Measurements from ENCODE around the gene ARHGEF17. TPM values are rescaled to one million over a fixed set of nuclear protein-coding genes. Genes with fewer than 3 reads are reported as not detected.

Gene ARHGEF17
- total and polyA plus RNA-seq, 2 of the 8 experiments (the other 6 are each of a cell fraction or from before 2014, with no cell fraction given): 11.3 to 14.6 TPM

DNA sequence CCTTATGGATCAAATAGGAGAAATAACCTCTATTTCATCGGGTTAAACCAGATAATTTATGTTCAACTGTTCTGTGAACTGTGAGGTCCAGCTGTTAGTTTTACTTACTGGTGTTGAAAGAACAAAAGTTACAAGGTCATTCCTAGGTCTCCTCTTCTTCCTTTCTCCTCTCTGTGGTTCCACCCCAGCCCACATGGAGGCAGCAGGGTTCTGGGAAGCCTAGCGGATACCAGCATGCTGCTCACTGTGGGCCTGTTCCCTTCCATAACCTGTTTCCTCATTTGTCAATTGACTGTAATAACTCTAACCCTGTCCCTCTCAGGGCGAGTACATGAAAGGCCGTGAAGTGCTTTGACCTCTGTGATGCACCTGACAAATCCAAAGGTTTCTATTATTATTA is 96.0 kb downstream of the ARHGEF17 start:
- no peak overlapping the region for H2BK15ac ChIP-seq (ENCODE audit: low read length)
- H2AFZ ChIP-seq (ENCODE audit: low read length): no peak overlapping the region
- CTCF ChIA-PET (ENCODE audit: partially characterized antibody): interaction anchor here (0.6 to 59.1 kb wide), 16 partner anchors 8 to 528 kb away, joined by 3 to 1456 read pairs (median 5); partner anchors contain the start of gene PLEKHB1
- no peak overlapping the region for H3K18ac ChIP-seq (ENCODE audit: extremely low read depth, low read length)
- H4K91ac ChIP-seq (replicated peaks; ENCODE audit: insufficient read length, low read length): no peak overlapping the region
- no peak overlapping the region for H3K4me2 ChIP-seq (ENCODE audit: insufficient read depth in 1 of 2, low read depth in 2 of 2, low read length in 2 of 2)
- FAIRE-seq (no peak), DNase-seq (ENCODE audit: low read depth in 1 of 2, low spot score in 2 of 2) (peak in 1 of 2 experiments; percentile 68)
- H2BK5ac ChIP-seq (ENCODE audit: low read depth, low read length): no peak overlapping the region
- peaks cover 0 to 3% of the 10 kb centered on the region in 2 experiments for H4K20me1 ChIP-seq (replicated peaks in 1 of 2; ENCODE audit: control insufficient read depth in 1 of 2, insufficient read depth in 2 of 2, low read length in 2 of 2)
- H3K4ac ChIP-seq (replicated peaks; ENCODE audit: insufficient read length, low read depth, low read length): no peak overlapping the region
- H3K4me3 ChIP-seq (ENCODE audit: extremely low read depth in 1 of 4, insufficient read depth in 2 of 4, low read depth in 3 of 4, low read length in 4 of 4): no peak overlapping the region
- H3K9me3 ChIP-seq (ENCODE audit: insufficient read depth in 2 of 2, low read depth in 1 of 2, low read length in 1 of 2): no peaks in the 10 kb centered on the region
- no peak overlapping the region for H3K56ac ChIP-seq (replicated peaks; ENCODE audit: insufficient read length, low read depth, low read length)
- no peak overlapping the region for H2BK12ac ChIP-seq (ENCODE audit: low read depth, low read length)
- no peak overlapping the region for H2AK5ac ChIP-seq (ENCODE audit: low read depth, low read length)
- no peak overlapping the region for H2BK120ac ChIP-seq (replicated peaks; ENCODE audit: low read depth, low read length)
- H3K79me1 ChIP-seq (ENCODE audit: low read depth, low read length): no peaks in the 10 kb centered on the region
- no peak overlapping the region for H3K14ac ChIP-seq (ENCODE audit: insufficient read length)
- no peak overlapping the region for H2BK20ac ChIP-seq (ENCODE audit: low read length)
- H3K23me2 ChIP-seq (ENCODE audit: low read depth, low read length): no peaks in the 10 kb centered on the region
- H3K27me3 ChIP-seq (replicated peaks in 1 of 4; ENCODE audit: control insufficient read depth in 3 of 4, extremely low read depth in 1 of 4, insufficient read depth in 3 of 4, low read length in 3 of 4): no peaks in the 10 kb centered on the region
- H3K4me1 ChIP-seq (replicated peaks in 1 of 4; ENCODE audit: control insufficient read depth in 3 of 4, insufficient read depth in 4 of 4, low read length in 3 of 4): peaks cover 0 to 3% (median 1%) of the 10 kb centered on the region in 4 experiments; a peak in 5 of 7 replicates
- no peak overlapping the region for H3K23ac ChIP-seq (ENCODE audit: insufficient read length)
- WGBS, 2 experiments (ENCODE audit: extremely low coverage in 1 of 2, insufficient coverage in 1 of 2, insufficient read length in 1 of 2, insufficient replicate concordance in 2 of 2, low coverage in 1 of 2, low lambda C conversion rate in 2 of 2, missing lambda C conversion rate in 1 of 2): 87% methylated on average over 4 of the region's 4 CpGs; no CpG with 5 or more reads in 1 of the 2 experiments
- no peak overlapping the region for H4K8ac ChIP-seq (ENCODE audit: extremely low read depth, insufficient read depth, low read length)
- H3K9ac ChIP-seq (replicated peaks in 1 of 4; ENCODE audit: extremely low read depth in 1 of 4, low read depth in 3 of 4, low read length in 3 of 4): no peak overlapping the region
- no peak overlapping the region for H3K27ac ChIP-seq (ENCODE audit: low read depth, low read length)
- POLR2A ChIA-PET (ENCODE audit: partially characterized antibody): interaction anchor here (1.2 to 1.4 kb wide), 2 partner anchors 12 to 243 kb away, joined by 3 read pairs; no protein-coding TSS in a partner anchor
- H4K5ac ChIP-seq (ENCODE audit: insufficient read length, low read depth, low read length): no peak overlapping the region
- TF ChIP-seq, protein P1, sequence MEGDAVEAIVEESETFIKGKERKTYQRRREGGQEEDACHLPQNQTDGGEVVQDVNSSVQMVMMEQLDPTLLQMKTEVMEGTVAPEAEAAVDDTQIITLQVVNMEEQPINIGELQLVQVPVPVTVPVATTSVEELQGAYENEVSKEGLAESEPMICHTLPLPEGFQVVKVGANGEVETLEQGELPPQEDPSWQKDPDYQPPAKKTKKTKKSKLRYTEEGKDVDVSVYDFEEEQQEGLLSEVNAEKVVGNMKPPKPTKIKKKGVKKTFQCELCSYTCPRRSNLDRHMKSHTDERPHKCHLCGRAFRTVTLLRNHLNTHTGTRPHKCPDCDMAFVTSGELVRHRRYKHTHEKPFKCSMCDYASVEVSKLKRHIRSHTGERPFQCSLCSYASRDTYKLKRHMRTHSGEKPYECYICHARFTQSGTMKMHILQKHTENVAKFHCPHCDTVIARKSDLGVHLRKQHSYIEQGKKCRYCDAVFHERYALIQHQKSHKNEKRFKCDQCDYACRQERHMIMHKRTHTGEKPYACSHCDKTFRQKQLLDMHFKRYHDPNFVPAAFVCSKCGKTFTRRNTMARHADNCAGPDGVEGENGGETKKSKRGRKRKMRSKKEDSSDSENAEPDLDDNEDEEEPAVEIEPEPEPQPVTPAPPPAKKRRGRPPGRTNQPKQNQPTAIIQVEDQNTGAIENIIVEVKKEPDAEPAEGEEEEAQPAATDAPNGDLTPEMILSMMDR (IDR thresholded peaks at IDR 0.05; ENCODE audit: control extremely low read depth in 1 of 3, insufficient read depth in 1 of 3, low read depth in 1 of 3, low read length in 3 of 3): peak; percentile 76 to 84 (median 77)
- TF ChIP-seq RAD21 (IDR thresholded peaks at IDR 0.05 in 1 of 2, conservative IDR thresholded peaks at IDR 0.05 in 1 of 2; ENCODE audit: low read depth in 2 of 2, low read length in 2 of 2) (peak; percentile 89 to 90), HDAC2 (IDR thresholded peaks at IDR 0.05; ENCODE audit: borderline replicate concordance in 1 of 2, low read depth in 2 of 2, low read length in 2 of 2) (no peak), NANOG (IDR thresholded peaks at IDR 0.05; ENCODE audit: insufficient read depth, low read depth, low read length, poor library complexity, severe bottlenecking) (no peak)
- H3K79me2 ChIP-seq (ENCODE audit: control insufficient read depth in 1 of 2, insufficient read depth in 2 of 2, low read length in 2 of 2): no peaks in the 10 kb centered on the region
- H3K36me3 ChIP-seq (ENCODE audit: control insufficient read depth in 2 of 4, insufficient read depth in 4 of 4, low read length in 3 of 4): peaks cover 0 to 12% (median 2%) of the 10 kb centered on the region in 4 experiments; a peak in 3 of 8 replicates

Measured in H1 (cell line).